Activated CD8-positive, alpha-beta T cell treated with anti-CD3 and anti-CD28 coated beads, Interleukin-2, amount 10 ng/mL, durations not matched to agents 7 days and 5 days (primary cell): ENCODE data around the gene ANKRD16. TPM values are rescaled to one million over a fixed set of nuclear protein-coding genes. Genes with fewer than 3 reads are reported as not detected.
"Not testable (repeated sequence)": the region's sequence is repeated elsewhere in the genome, so short reads cannot be mapped to it uniquely, and the experiment has no call there.

Source experiments
- ATAC-seq: fragments of 150-1000 bp; cut with Tn5 transposase; one replicate; pipeline ENCODE4 v1.10.0; 2021; ENCODE audit warnings: moderate library complexity
- CTCF ChIA-PET: fragments of 350-600 bp; sonication (Branson Sonifier 250); formaldehyde crosslinking; loops from one replicate; lab custom pipeline; 2021; ENCODE audit warnings: antibody characterized with exemption; lab: Charles Lee
- POLR2A ChIA-PET: fragments of 350-600 bp; sonication (Branson Sonifier 250); formaldehyde crosslinking; loops from one replicate; lab custom pipeline; 2021; ENCODE audit warnings: antibody characterized with exemption; lab: Charles Lee
- DNase-seq: peaks from one replicate; pipeline ENCODE4 v3.0.0-alpha.2; 2020
- H3K27ac Mint-ChIP-seq: one replicate; pipeline ENCODE4 v1.8.0; 2021; ENCODE audit warnings: mild to moderate bottlenecking, mixed read lengths
- H3K27me3 Mint-ChIP-seq: one replicate; pipeline ENCODE4 v1.8.0; 2021; ENCODE audit warnings: low read depth, mixed read lengths
- H3K36me3 Mint-ChIP-seq: one replicate; pipeline ENCODE4 v1.8.0; 2021; ENCODE audit warnings: low read depth, mixed read lengths
- H3K4me1 Mint-ChIP-seq: one replicate; pipeline ENCODE4 v1.8.0; 2021; ENCODE audit warnings: low read depth, mixed read lengths
- H3K4me3 Mint-ChIP-seq: one replicate; pipeline ENCODE4 v1.8.0; 2021; ENCODE audit warnings: mild to moderate bottlenecking, mixed read lengths
- H3K9me3 Mint-ChIP-seq: one replicate; pipeline ENCODE4 v1.8.0; 2022; ENCODE audit warnings: mixed read lengths; ENCODE audit not compliant: insufficient read depth
- total RNA-seq, 2 experiments: library from RNA; stranded (reverse); gene quantifications; one replicate each; pipeline ENCODE4 v1.2.3, GENCODE V29; 2021

ANKRD16 gene
- total RNA-seq, 2 experiments from 2014 or later = 5.2 to 5.7 TPM

GRCh38 chr10:5873515-5873995 lies 16.1 kb downstream of the ANKRD16 start:
- H3K27ac Mint-ChIP-seq = no peak overlapping the region
- ChIA-PET CTCF (interaction anchor here (0.7 to 3.3 kb wide), 14 partner anchors 12 to 432 kb away, joined by 3 to 18 read pairs (median 4); partner anchors contain the start of genes ANKRD16, FBH1 and GDI2), POLR2A (interaction anchor here (0.6 to 1.2 kb wide), 2 partner anchors 55 to 63 kb away, joined by 3 read pairs; no protein-coding TSS in a partner anchor)
- peak; percentile 94 for ATAC-seq
- peak overlapping the region; percentile 16 for H3K4me3 Mint-ChIP-seq
- peak; percentile 78 for DNase-seq
- H3K36me3 Mint-ChIP-seq = peaks cover 11% of the 10 kb centered on the region
- H3K9me3 Mint-ChIP-seq = peaks cover 2% of the 10 kb centered on the region
- peaks cover 6% of the 10 kb centered on the region for H3K4me1 Mint-ChIP-seq
- H3K27me3 Mint-ChIP-seq = no peaks in the 10 kb centered on the region

DNA sequence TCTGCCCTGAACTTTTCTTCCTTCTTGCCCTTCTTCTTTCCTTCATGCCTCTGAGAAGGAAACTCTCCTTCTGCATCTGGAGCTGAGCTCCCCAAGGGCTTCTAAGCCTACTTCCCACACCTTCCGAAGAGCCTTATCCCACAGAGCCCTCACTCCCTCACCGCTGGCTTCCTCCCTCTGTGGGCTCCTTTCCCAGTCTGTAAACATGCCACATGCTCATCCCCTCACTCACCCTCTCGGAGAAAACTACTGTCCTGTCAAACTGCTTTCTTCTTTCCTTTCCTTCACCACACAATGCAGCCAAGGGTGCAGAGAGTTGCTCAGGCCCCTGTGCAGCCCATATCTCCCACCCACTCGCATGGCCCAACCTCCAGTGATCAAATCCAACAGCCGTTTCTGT lies 18.1 kb downstream of the ANKRD16 start:
- H3K9me3 Mint-ChIP-seq = peaks cover 3% of the 10 kb centered on the region
- CTCF ChIA-PET = no interaction called here
- H3K4me3 Mint-ChIP-seq = no peak overlapping the region
- POLR2A ChIA-PET = no interaction called here
- DNase-seq = no peak
- H3K36me3 Mint-ChIP-seq = peaks cover 5% of the 10 kb centered on the region
- H3K27me3 Mint-ChIP-seq = no peaks in the 10 kb centered on the region
- H3K27ac Mint-ChIP-seq = no peak overlapping the region
- H3K4me1 Mint-ChIP-seq = peaks cover 6% of the 10 kb centered on the region
- ATAC-seq = no peak

DNA sequence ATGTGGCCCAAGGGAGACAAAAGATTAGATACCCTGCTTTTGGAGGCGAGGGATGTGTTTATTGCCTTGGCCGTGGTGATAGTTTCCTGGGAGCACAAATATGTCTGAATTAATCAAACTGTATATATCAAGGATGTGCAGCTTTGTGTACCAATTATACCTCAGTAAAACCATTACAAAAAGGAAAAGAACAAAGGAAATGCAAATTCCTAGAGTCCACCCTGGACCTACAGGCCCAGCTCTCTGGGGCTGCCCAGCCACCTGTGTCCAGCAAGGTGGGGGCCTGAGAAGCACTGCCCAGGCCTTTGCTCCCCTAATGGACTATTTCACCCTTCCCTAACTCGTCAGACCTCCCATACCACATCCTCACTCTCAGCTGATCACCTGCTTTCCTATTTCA lies 20.5 kb downstream of the ANKRD16 start:
- POLR2A ChIA-PET = no interaction called here
- no peak for ATAC-seq
- Mint-ChIP-seq H3K9me3 (peaks cover 3% of the 10 kb centered on the region), H3K4me3 (no peak overlapping the region), H3K4me1 (peaks cover 6% of the 10 kb centered on the region), H3K27ac (no peak overlapping the region), H3K36me3 (peaks cover 2% of the 10 kb centered on the region), H3K27me3 (no peaks in the 10 kb centered on the region)
- no peak for DNase-seq
- CTCF ChIA-PET = no interaction called here

GRCh38 chr10:5868383-5868782 lies 21.3 kb downstream of the ANKRD16 start:
- H3K4me1 Mint-ChIP-seq, H3K27ac Mint-ChIP-seq, CTCF ChIA-PET, H3K36me3 Mint-ChIP-seq, ATAC-seq, H3K9me3 Mint-ChIP-seq, DNase-seq, H3K4me3 Mint-ChIP-seq, POLR2A ChIA-PET, H3K27me3 Mint-ChIP-seq: not testable (repeated sequence)

DNA sequence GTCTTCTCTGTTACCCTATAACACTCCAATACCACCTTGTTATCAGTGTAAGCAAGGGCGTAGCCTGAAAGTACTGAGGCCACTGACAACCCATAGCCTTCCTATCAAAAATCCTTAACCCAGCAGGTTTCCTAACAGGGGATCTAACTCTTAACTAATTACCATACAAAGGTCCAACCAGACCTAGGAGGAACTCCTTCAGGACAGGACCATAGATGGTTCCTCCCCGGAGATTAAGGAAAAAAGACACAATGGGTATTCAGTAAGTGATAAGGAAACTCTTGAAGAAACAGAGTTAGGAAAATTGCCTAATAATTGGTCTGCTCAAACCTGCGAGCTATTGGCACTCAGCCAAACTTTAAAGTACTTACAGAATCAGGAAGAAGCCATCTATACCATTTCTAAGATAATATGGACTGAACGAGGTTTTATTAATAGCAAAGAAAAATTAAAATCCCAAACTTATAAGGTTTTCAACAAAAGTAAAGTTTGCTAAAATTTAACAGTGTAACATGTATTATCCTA lies 22.5 kb downstream of the ANKRD16 start:
- H3K36me3 Mint-ChIP-seq, H3K27me3 Mint-ChIP-seq, H3K9me3 Mint-ChIP-seq, H3K27ac Mint-ChIP-seq, H3K4me3 Mint-ChIP-seq, CTCF ChIA-PET, H3K4me1 Mint-ChIP-seq, ATAC-seq, DNase-seq, POLR2A ChIA-PET: not testable (repeated sequence)

DNA sequence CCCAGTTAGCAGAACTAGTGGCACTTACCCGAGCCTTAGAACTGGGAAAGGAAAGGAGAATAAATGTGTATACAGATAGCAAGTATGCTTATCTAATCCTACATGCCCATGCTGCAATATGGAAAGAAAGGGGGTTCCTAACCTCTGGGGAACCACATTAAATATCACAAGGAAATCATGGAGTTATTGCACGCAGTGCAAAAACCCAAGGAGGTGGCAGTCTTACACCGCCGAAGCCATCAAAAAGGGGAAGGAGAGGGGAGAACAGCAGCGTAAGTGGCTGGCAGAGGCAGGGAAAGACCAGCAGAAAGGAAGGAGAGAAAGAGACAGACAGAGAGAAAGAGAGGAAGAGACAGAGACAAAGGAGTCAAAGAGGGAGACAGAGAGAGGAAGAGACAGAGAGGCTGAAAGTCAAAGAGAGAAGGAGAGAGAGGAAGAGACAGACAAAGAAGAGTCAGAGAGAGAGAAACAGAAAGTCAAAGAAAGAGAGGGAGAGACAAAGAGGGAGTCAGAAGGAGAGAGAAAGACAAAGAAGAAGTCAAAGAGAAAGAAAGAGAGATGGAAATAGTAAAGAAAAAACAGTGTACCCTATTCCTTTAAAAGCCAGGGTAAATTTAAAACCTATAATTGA lies 23.1 kb downstream of the ANKRD16 start:
- CTCF ChIA-PET, H3K9me3 Mint-ChIP-seq, DNase-seq, H3K36me3 Mint-ChIP-seq, ATAC-seq, POLR2A ChIA-PET, H3K27me3 Mint-ChIP-seq, H3K4me1 Mint-ChIP-seq, H3K27ac Mint-ChIP-seq, H3K4me3 Mint-ChIP-seq: not testable (repeated sequence)

- ChIA-PET POLR2A (interaction anchor here (0.6 kb wide), 1 partner anchor 8 kb away, joined by 3 read pairs; no protein-coding TSS in a partner anchor), CTCF (interaction anchor here (1.5 to 4.1 kb wide), 2 partner anchors 10 to 53 kb away, joined by 3 to 18 read pairs; no protein-coding TSS in a partner anchor)
- not testable (repeated sequence) for ATAC-seq, H3K27me3 Mint-ChIP-seq, H3K9me3 Mint-ChIP-seq, H3K27ac Mint-ChIP-seq, H3K4me3 Mint-ChIP-seq, DNase-seq, H3K36me3 Mint-ChIP-seq, H3K4me1 Mint-ChIP-seq
These were observed 26.6 kb downstream of the ANKRD16 start for GRCh38 chr10:5862981-5863685.

DNA sequence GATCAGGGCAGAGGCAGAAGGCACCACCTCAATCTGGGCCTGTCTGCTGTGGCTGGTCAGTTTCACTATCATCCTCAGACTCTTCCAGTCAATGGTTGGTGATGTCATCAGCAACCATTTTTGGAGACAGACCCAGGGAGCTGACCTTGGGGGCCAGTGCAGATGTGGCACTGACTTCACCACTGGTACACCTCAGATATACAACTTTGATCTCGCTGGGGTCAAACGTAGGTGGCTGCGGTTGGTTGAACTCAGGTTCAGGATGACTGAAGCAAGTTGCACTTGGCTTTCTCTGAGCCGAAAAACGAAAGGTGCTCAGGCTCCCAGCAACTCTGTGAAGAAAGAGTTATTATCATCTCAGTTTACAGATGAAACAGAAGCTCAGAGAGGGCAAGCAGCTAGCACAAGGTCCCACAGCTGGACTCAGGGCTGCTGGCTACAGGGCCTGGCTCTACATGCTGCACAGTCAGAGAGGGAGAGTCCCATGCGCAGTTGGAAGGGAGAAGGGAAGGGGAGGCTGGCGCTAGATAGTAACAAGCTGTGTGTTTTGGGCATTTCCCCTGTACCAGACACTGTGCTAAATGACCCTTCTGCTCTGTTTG lies 27.2 kb downstream of the ANKRD16 start:
- Mint-ChIP-seq H3K9me3 (no peaks in the 10 kb centered on the region), H3K36me3 (no peaks in the 10 kb centered on the region), H3K27ac (no peak overlapping the region), H3K4me3 (no peak overlapping the region), H3K27me3 (no peaks in the 10 kb centered on the region), H3K4me1 (no peaks in the 10 kb centered on the region)
- DNase-seq (no peak), ATAC-seq (no peak)
- POLR2A ChIA-PET = no interaction called here
- CTCF ChIA-PET = interaction anchor here (1.5 to 4.1 kb wide), 2 partner anchors 11 to 52 kb away, joined by 3 to 18 read pairs; no protein-coding TSS in a partner anchor

DNA sequence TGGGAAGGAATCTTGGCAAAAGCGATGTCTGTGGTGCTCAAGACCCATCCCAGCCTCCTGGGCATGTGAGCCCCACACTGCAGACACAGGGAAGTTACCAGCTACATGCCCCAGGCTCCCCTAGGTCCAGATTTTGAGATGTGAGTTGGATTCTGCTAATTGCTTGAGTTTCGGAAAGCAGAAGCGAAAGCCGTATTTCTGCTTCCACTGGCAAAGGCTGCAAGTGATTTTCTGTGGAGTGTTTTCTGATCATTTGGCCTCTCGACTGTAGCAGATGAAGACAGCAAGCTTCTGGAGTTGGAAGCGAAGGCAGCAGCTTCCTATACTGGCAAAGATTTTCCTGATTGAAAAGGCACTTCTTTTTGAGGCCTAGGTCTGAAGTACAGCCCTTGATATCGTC lies 29.6 kb downstream of the ANKRD16 start:
- no peaks in the 10 kb centered on the region for H3K36me3 Mint-ChIP-seq
- no peaks in the 10 kb centered on the region for H3K4me1 Mint-ChIP-seq
- ATAC-seq (no peak), DNase-seq (no peak)
- no peak overlapping the region for H3K27ac Mint-ChIP-seq
- no peak overlapping the region for H3K4me3 Mint-ChIP-seq
- no peaks in the 10 kb centered on the region for H3K9me3 Mint-ChIP-seq
- CTCF ChIA-PET = interaction anchor here (0.7 to 4.1 kb wide), 2 partner anchors 13 to 40 kb away, joined by 3 to 18 read pairs; no protein-coding TSS in a partner anchor
- POLR2A ChIA-PET = no interaction called here
- H3K27me3 Mint-ChIP-seq = no peaks in the 10 kb centered on the region

GRCh38 chr10:5858811-5859210 lies 30.9 kb downstream of the ANKRD16 start:
- ATAC-seq (no peak), DNase-seq (no peak)
- H3K36me3 Mint-ChIP-seq = no peaks in the 10 kb centered on the region
- no peaks in the 10 kb centered on the region for H3K4me1 Mint-ChIP-seq
- H3K27me3 Mint-ChIP-seq = peaks cover 1% of the 10 kb centered on the region
- CTCF ChIA-PET = no interaction called here
- no peak overlapping the region for H3K4me3 Mint-ChIP-seq
- H3K27ac Mint-ChIP-seq = no peak overlapping the region
- no peaks in the 10 kb centered on the region for H3K9me3 Mint-ChIP-seq
- POLR2A ChIA-PET = interaction anchor here (0.6 kb wide), 1 partner anchor 951 kb away, joined by 3 read pairs; no protein-coding TSS in a partner anchor

DNA sequence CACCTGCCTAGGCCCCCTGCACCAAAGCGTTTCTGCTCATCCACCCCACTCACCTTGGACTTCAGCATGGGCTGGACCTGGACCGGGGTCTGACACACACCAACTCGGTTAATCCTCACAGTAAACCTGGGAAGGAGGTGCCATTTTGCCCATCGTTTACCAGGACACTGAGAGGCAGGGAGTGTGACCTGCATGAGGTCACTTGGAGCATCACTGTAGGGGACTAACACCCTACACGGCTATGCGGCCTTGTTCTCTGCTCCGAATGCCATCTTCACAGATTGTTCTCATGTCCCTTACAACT lies 33.0 kb downstream of the ANKRD16 start:
- POLR2A ChIA-PET = interaction anchor here (0.9 kb wide), 1 partner anchor 43 kb away, joined by 3 read pairs; the partner anchor contains the start of gene GDI2
- Mint-ChIP-seq H3K27ac (no peak overlapping the region), H3K9me3 (no peaks in the 10 kb centered on the region), H3K27me3 (peaks cover 1% of the 10 kb centered on the region), H3K36me3 (no peaks in the 10 kb centered on the region), H3K4me3 (no peak overlapping the region), H3K4me1 (no peaks in the 10 kb centered on the region)
- ATAC-seq = no peak
- DNase-seq = no peak
- CTCF ChIA-PET = no interaction called here
